Endometrial microvascular endothelial cells (primary cell): ENCODE results near the gene CUX1. TPM values are rescaled to one million over a fixed set of nuclear protein-coding genes. Genes with fewer than 3 reads are reported as not detected.

ENCODE experiments used
- in situ Hi-C: cut with HindIII; loops from 2 replicates; pipeline ENCODE4 v1.10.0; 2017; ENCODE audit warnings: low sequenced_read_pairs, low pct_unique_long_range_greater_than_20kb; ENCODE audit errors: inconsistent ontology term
- total RNA-seq: library from RNA; depleted of rRNA; stranded (reverse); fragments of >200 nt; gene quantifications from one replicate; pipeline ENCODE4 v1.2.3, GENCODE V29; 2015; ENCODE audit errors: inconsistent ontology term

CUX1 gene
- total RNA-seq, 1 donor from 2014 or later, result 14.9 TPM

DNA sequence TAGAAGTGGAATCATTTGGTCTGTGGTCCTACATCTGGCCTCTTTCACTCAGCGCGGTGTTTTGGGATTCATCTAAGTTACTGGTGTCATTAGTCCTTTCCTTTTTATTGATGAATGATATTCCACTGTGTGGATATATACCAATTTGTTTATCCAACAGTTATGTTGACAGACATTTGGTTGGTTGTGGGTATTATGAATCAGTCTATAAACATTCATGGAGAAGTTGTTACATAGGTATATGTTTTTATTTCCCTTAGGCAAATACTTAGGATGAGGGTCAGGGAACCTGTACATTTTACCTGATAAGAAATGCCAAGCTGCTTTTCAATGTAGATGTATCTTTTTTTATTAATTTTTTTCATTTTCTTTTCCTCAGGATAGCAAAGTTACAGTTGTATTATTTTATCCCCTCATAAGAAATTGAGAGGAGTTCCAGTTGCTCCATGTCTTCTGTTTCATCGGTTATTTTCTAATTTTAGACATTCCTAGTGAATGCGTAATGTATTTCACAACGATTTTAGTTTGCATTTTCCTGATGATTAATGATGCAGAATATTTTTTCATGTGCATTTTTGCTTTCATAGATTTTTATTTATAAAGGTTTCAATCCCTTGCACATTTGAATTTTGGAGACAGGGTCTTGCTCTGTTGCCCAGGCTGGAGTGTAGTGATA lies 265.4 kb downstream of the CUX1 start:
- in situ Hi-C loops, result no loop called here

DNA sequence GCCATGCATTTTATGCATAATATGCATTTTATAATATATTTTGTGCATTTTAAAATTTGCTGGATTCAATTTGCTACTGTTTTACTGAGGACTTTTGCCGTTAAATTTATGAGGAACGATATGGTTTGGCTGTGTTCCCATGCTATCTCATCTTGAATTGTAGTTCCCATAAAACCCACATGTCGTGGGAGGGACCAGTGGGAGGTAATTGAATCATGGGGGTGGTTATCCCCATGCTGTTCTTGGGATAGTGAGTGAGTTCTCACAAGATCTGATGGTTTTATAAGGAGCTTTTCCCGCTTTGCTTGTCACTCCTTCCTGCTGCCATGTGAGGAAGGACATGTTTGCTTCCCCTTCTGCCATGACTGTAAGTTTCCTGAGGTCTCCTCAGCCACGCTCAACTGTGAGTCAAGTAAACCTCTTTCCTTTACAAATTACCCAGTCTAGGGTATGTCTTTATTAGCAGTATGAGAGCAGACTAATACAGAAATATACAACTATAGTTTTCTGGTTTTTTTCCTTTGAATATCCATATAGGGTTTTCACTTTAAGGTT lies 267.9 kb downstream of the CUX1 start:
- in situ Hi-C loops, result no loop called here

DNA sequence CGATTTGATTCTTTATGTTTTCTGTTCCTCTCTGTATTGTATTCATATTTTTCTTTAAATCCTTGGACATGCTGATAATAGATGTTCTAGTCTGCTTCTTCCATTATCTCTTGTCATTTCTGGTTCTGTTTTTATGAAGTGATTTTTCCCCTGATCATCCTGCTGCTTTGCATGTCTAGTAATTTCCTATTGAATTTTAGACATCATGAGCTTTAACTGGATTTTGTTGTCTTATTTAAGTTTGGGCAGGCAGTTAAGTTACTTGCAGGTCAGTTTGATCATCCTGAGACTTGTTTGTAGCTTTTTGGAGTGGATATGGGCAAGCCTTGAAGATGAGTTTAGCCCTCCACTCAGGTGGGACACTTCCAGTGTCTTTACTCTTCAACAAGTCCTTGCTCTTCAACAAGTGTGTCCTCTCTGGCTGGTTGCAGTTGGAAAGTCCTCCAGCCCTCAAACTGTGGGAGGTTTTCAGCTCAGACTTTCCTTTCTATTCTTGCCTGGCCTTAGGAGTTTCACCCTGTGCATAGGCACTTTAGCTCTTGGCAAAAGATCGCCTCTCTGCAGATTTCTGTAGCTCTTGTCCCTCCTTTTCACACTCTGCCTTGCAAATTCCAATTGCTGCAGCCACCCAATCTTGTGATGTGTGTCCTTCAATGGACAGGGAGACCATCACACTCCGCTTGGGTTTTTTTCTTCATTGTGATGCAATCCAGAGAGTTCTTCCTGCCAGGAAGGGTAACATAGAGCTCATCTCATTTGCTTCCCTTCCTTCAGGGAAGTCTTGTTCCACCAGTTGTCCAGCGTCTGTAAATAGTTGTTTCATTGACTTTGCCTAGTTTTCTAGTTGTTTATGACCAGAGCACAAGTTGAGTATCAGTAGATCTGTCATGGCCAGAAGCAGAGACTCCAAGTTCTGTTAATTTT lies 272.0 kb downstream of the CUX1 start:
- in situ Hi-C loops, result no loop called here

DNA sequence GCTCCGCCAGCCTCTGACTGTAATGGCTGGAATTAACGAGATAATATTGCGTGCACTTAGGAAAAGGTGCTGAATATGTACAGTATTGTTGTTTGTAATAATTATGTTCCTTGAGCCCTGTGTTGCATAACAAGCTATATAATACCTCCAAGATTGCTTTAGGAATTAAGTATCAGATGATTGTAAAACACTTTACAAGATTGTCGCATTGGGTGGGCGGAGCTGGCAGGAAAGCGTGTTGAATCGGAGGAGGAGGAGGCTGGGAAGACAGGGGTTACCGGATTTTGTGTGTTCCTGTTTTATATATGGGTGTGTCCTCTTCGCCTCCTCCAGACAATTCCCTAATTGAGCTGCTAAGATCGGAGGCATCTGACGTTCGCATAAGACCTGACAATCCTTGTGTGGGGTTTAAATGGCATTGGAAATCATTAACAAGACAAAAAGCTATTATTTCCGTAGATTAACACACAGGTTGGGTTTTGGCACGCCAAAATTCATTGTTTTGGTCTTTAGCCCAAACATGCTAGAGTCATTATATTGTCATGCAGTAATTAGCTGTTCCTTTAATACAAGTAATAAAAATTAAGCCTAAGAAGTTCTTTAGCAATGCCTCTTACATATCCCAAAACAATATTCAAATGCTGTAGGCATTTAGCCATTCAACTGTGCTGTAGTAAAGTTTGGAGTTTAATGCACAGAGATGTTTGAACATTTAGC lies 276.3 kb downstream of the CUX1 start:
- in situ Hi-C loops, result no loop called here

DNA sequence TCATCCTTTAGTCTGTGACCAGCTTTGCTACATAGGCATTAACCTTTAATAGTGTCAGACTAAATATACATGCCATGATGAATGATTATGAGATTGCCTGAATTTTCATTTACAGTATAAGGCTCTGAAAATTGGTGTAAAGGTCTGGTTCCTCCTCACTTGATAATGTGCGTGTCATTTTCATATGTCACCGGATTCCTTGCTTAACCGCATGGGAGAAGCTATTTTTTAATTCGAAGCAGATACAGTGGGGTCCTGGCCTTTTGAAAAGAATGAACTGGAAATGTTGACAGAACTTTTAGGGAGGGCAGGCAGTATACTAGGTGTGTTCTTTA lies 276.9 kb downstream of the CUX1 start:
- in situ Hi-C loops, result no loop called here

DNA sequence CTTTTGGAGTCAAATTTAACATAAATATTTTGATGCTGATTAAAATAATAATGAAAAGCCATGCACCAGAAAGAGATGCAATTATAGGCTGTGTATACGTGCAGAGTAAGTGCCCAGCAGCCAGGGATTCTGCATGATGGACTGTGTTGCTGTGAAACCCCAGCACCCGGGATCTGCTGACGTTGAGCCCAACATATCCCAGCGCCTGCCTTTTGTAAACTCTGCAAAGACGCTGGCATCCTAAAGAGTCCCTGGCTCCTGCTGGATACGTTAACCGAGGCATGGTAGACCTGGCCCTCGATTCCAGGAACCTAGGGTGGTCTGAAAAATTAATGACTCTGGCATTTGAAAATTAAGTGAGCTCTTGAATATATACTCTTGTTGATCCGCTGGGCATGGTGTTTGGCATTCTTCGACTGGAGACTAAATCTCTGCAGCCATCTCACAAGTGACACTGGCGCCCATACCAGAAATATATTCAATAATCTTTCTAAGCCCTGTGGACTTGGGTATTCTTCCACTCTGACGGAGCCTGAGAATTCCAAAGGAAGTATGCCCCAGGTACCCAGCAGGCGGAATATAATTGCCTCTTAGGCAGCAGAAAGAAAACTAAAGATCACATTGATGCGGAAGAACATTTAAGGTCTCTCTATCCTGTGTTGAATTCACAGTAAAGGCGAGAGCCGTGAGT lies 278.0 kb downstream of the CUX1 start:
- in situ Hi-C loops, result no loop called here

DNA sequence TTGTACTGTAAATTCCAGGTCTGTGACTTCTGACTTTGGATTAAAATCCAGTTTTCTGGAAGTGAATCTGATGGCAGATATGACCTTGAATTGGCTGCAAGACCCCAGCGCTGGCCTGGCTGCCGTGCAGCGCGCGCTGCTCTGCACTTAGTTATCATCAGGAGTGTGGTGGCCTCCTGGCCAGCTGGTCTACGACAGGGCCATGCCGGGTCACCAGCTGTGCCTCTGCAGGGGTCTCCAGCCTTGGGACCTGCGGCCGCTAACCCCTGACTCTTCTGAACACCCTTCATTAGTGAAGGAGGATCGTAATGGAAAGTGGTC lies 278.5 kb downstream of the CUX1 start:
- in situ Hi-C loops, result no loop called here

DNA sequence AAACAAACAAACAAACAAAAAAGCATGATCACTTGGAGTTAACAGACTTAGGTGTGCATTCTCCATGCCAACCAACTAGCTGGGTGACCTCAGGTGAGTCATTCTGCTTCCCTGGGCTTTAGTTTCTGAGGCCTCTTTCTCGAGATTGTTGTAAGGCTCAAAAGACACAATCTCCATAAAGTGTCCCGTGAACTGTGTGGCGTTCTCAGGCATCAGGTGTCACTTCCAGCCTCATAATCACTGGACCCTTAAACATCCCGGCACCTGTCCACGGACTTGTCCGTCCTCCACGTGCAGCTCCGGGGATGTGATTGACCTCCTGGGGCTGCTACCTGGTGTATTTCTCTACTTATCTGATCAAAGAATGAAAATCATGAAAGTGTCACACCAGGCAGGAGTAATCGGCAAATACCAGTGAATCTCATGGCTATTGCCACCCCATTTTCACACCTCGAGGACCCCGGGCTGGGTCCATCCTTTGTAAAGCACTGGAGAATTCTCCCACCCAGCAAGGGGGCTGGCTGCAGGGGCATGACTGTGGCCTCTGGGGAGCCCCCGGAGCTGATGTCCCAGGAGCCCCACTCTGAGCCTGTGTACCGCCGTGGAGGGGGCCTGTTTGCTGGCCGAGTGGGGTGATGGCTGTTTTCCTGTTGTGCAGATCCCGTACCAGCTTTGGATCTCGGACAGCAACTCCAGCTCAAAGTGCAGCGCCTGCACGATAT lies 279.4 kb downstream of the CUX1 start:
- in situ Hi-C loops, result no loop called here

DNA sequence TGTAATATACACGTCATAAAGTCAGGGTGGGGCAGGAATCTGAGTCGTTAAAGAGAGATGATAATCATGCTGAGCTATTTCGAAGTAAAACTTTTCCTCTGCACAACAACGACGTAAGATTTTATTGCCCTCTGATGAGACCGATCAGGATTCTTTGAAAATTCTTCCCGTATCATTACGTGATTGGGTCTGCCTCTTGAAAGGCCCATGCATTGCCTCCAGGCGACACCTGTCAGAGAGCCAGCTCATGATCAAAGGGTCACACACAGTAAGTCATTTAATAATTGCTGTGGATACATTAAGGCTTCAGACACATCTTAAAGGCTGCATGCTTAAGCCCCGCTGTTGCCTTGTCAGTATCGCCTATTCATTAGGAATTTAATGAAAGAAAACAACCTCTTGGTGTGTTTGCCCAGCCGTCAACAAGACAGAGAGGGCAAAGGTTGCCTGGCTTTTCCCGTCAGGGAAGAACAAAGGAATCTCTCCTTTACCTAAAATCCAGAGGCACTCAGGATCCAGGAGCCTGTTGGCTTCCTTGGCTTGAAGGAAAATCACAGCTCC lies 280.3 kb downstream of the CUX1 start:
- in situ Hi-C loops, result no loop called here

DNA sequence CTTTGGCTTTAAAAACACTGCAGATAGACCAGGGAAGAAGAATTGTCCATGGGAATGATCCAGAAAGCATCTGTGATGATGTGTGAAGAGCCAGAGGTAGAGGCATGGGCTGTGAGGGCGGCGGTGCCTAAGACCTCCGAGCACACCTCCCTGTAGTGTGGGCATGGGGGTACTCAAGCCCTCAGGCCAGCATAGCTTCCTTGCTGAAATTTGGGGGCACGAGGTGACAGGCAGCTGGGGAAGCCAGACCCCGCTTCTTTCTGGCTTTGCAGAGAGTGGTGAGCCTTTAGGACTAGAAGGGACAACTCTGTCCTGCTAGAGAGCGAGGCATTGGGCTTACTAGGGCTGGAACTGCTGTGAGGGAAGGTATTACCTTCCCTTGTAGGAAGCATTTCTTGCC lies 281.6 kb downstream of the CUX1 start:
- in situ Hi-C loops, result no loop called here

DNA sequence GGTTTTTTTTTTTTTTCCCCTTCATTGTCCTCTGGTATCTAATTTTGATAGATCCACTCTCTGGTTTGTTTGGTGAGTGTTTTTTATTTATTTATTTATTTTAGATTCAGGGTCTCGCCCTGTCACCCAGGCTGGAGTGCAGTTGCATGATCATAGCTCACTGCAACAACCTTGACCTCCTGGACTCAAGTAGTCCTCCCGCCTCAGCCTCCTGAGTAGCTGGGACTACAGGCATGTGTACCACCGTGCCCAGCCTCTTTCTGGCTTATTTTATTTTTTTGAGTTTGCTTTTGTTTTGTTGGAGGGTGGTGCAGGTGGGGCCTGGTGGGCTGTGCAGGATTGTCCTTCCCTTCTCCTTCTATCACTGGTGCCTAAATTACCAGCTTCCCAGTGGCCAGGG lies 282.0 kb downstream of the CUX1 start:
- in situ Hi-C loops, result no loop called here

DNA sequence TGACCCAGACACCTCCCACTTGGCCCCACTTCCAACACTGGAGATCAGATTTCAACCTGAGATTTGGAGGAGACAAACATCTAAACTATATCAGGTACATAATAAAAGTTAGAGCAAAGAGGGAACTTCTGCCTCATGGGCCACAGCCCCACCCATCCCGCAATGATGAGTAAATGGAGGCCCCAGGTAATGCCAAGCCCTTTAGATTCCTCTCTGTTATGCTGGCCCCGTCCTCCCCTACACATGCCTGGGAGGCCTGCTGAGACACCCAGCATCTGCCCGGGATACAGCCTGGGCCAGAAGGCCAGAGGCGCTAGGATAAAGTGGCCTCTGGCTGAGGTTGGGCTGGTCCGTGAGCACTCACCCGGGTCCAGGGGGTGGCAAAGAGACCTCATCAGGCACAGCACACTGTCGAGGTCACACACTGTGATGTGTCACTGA lies 283.7 kb downstream of the CUX1 start:
- in situ Hi-C loops, result no loop called here

DNA sequence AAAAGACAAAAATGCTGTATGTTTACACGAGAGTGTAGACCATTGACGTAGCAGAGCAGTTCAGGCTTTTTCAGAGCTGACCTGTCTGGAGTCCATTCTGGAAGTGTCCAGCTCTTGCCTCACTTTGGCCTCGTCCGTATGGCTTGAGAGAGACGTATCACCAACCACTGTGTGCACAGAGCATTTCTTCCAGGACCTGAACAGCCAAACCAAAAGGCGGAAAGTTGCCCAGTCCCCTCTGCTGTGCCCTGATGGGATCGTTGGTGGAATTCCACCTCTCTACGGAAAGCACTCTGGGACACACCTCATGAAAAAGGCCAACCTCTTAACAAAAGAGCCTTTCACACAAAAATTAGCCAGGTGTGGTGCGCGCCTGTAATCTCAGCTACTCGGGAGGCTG lies 284.5 kb downstream of the CUX1 start:
- in situ Hi-C loops, result no loop called here

DNA sequence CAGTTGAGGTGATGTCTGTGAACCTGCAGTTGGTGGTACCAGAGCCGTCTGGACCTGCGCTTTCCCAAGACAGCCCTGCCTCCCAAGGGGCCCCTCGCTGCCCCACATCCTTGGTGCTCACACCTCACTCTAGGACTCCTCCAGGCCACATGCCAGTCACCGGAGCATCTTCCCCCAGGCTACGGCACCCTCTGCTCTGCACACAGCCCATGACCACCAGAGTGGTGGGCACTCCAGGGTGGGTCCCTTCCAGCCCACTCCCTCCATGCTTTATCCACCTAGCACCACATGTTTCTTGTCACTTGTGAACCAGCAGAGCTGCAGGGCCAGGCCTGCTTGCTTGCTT lies 285.6 kb downstream of the CUX1 start:
- in situ Hi-C loops, result no loop called here

DNA sequence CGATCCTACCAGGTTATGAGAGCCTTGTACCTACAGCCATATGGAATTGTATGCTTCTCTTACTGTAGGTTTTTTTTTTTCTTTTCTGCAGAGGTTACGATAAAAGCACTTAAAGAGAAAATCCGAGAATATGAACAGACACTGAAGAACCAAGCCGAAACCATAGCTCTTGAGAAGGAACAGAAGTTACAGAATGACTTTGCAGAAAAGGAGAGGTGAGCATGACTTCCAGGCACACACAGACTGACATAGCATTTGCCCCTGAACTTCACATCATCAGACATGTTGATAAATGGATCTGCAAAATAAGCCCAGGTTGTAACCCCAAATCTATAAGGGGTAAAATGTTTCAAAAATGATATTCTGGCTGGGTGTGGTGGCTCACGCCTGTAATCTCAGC lies 286.8 kb downstream of the CUX1 start:
- in situ Hi-C loops, result no loop called here

DNA sequence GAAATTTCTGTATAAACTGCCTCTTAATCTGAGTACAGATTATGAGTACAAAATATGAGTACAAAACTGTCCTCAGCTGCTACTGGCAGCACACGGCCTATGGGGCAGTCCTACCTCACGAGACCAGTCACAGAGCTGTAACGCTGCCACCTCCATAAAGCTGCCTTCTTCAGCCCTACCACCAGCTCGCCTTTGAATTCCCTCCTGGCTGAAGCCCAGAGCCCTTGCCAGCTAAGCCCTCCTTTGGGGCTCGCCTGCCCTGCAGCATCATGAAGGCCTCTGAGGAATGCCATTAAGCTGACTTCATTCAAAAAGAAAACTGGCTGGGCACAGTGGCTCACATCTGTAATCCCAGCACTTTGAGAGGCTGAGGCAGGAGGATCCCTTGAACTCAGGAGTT lies 289.2 kb downstream of the CUX1 start:
- in situ Hi-C loops, result no loop called here

DNA sequence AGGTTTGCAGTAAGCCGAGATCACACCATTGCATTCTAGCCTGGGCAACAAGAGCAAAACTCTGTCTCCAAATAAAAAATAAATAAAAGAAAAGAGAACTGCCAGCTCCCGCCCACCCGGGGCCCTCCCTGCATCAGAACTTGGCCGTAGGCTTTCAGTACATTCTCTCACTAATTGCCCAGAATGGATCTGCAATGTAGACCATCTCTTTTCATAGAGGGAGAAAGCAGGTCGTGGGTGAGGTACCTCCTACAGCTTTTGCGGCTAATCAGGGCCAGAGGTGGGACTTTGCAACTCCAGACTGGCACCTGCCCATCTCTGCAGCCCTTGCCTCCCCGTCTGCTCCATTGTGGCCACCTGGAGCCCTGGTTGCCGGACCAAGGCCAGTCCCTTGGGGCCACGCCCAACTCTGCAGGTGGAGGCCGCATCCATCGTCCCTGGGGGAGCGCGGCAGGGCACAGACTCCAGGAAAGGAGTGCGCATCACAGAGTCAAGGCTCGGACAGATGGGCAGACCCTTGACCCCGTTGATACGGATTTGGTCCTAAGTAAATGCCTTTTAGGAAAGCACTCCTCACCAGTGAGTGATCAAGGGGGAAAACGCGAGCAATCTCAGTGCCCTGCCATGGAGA lies 290.2 kb downstream of the CUX1 start:
- in situ Hi-C loops, result no loop called here
